ENCODE measurements around the gene HDAC4. TPM values are rescaled to one million over a fixed set of nuclear protein-coding genes. Genes with fewer than 3 reads are reported as not detected.

Gene HDAC4
- total and polyA plus RNA-seq, 9 donors, result 7.0 to 74.0 (median 46.3) TPM

DNA sequence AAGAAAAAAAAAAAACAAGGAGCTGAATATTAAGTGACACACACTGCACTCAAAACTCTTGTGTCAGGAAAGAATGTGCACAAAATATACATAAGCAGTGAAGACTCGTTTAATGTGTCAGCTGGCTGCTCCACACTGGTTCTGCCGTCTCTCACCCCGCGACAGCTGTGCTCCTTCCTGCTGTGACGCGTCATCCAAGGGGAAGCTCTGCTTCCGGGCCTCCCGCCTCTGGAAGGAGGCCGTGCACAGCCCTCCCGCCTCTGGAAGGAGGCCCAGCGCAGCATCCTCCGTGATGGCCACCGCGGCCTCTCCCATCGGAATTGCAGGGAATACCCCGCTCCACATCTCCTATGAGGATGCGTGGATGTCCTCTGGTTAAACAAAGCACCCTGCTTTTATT is 151.0 kb downstream of the HDAC4 start:
- intact Hi-C loops (cut with DNase I), result no loop called here
- DNase-seq, result peak; percentile 65 to 74 (median 71)
- H3K9me3 ChIP-seq, result no peaks in the 10 kb centered on the region
- no peak for TF ChIP-seq EP300 (IDR thresholded peaks at IDR 0.05)
- TF ChIP-seq POLR2A (IDR thresholded peaks at IDR 0.05), result no peak
- TF ChIP-seq, protein P1, sequence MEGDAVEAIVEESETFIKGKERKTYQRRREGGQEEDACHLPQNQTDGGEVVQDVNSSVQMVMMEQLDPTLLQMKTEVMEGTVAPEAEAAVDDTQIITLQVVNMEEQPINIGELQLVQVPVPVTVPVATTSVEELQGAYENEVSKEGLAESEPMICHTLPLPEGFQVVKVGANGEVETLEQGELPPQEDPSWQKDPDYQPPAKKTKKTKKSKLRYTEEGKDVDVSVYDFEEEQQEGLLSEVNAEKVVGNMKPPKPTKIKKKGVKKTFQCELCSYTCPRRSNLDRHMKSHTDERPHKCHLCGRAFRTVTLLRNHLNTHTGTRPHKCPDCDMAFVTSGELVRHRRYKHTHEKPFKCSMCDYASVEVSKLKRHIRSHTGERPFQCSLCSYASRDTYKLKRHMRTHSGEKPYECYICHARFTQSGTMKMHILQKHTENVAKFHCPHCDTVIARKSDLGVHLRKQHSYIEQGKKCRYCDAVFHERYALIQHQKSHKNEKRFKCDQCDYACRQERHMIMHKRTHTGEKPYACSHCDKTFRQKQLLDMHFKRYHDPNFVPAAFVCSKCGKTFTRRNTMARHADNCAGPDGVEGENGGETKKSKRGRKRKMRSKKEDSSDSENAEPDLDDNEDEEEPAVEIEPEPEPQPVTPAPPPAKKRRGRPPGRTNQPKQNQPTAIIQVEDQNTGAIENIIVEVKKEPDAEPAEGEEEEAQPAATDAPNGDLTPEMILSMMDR (IDR thresholded peaks at IDR 0.05), result no peak
- H3K27me3 ChIP-seq, result no peaks in the 10 kb centered on the region
- no peak overlapping the region for H3K27ac ChIP-seq
- H3K36me3 ChIP-seq, result no peaks in the 10 kb centered on the region
- H3K4me3 ChIP-seq, result no peak overlapping the region
- peaks cover 16% of the 10 kb centered on the region for H3K4me1 ChIP-seq (ENCODE audit: insufficient read depth)
- 11 to 26% (median 14%) methylated on average over 17 of the region's 17 CpGs for WGBS, 3 donors

DNA sequence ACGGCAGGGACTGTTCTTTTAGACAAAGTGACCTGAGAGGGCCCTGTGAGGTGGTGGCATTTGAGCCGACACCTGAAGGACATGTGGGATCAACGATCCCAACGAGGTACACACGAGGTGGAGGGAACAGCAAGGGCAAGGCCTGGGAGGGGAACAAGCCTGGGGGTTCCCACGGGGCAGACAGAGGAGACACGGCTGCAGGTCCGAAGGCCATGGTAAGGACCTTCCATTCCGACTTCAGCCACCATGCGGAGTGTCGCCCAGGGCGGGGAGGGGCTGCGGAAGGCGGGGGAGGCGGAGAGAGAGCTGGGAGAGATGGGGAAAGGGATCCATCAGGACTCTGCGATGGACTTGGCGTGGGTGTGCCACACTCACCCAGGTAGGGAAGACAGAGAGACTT is 151.8 kb downstream of the HDAC4 start:
- Histone ChIP-seq H3K4me3 (no peak overlapping the region), H3K9me3 (no peaks in the 10 kb centered on the region), H3K4me1 (ENCODE audit: insufficient read depth) (peaks cover 19% of the 10 kb centered on the region), H3K27me3 (no peaks in the 10 kb centered on the region), H3K27ac (no peak overlapping the region), H3K36me3 (no peaks in the 10 kb centered on the region)
- no peak for TF ChIP-seq EP300 (IDR thresholded peaks at IDR 0.05)
- TF ChIP-seq POLR2A (IDR thresholded peaks at IDR 0.05), result no peak
- TF ChIP-seq, protein P1 (IDR thresholded peaks at IDR 0.05), result no peak
- intact Hi-C loops (cut with DNase I), result no loop called here
- peak in 2 of 5 donors; percentile 17 to 30 for DNase-seq
- 84 to 90% (median 87%) methylated on average over 17 of the region's 17 CpGs for WGBS, 3 donors

DNA sequence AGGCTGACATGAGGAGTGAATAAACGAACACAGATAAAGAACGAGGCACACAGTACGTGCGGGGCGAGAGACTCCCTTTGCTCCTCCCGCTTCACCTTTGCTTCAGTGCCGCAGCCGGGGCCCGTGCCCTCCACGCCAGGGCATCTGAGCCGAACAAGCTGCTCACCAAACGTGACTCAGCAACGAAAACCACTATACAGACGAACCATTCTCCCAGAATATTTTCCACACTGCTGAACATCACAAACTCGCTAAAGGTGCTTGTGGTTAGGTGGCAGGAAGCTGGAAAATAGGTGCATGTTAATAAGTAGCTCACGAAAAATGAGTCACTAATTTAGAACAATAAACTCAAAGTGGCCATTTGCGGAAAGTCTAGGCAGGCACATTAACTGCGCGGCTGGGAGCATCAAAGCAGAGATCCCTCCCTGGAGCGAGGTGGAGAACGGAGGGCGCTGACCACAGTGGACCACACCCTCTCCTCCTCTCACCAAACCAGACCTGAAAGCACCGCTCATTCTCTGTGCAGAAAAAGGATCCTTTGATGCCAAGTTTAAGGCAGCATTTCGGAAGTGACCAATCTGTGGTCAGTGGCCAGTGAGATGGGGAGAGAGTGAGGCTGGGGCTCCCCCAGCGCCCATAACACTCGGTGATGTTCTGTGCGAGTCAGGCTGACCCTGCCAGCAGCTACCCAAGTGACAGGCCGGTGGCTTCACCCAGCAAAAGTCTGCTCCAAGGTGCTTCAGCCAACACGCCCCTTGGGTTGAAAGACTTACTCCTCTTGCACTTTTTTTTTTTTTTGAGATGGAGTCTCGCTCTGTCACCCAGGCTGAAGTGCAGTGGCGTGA is 153.2 kb downstream of the HDAC4 start:
- Histone ChIP-seq H3K27me3 (no peaks in the 10 kb centered on the region), H3K4me1 (ENCODE audit: insufficient read depth) (peaks cover 18% of the 10 kb centered on the region), H3K4me3 (no peak overlapping the region), H3K27ac (no peak overlapping the region), H3K36me3 (no peaks in the 10 kb centered on the region), H3K9me3 (no peaks in the 10 kb centered on the region)
- WGBS, 3 donors, result 93 to 94% (median 94%) methylated on average over 31 of the region's 31 CpGs
- DNase-seq, result peak in 2 of 5 donors; percentile 12 to 14
- no peak for TF ChIP-seq POLR2A (IDR thresholded peaks at IDR 0.05)
- TF ChIP-seq EP300 (IDR thresholded peaks at IDR 0.05), result no peak
- intact Hi-C loops (cut with DNase I), result no loop called here

DNA sequence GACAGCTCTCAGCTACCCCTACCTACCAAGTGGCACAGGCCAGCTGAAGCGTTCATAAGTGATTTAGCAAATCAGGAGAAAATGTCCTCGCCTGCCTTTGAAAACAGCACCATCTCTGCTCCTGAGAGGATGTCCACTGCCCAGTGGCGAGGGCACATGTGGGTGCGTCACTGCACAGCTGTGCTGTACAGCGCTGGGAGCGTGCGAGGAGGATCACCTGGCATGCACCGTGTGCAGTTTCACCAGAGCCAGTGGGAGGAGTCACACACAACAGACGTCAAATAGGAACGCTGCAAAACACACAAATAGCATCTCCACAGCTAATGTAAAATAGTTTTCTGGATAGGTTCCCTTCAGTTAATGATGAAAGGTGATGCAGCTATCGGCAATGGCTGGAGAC is 154.1 kb downstream of the HDAC4 start:
- DNase-seq, result peak in 2 of 5 donors; percentile 15 to 19
- WGBS, 3 donors, result 84 to 92% (median 88%) methylated on average over 11 of the region's 11 CpGs
- no peaks in the 10 kb centered on the region for H3K9me3 ChIP-seq
- peaks cover 12% of the 10 kb centered on the region for H3K4me1 ChIP-seq (ENCODE audit: insufficient read depth)
- H3K36me3 ChIP-seq, result no peaks in the 10 kb centered on the region
- TF ChIP-seq EP300 (IDR thresholded peaks at IDR 0.05) (no peak), POLR2A (IDR thresholded peaks at IDR 0.05) (no peak)
- TF ChIP-seq, protein P1 (IDR thresholded peaks at IDR 0.05), result no peak
- intact Hi-C loops (cut with DNase I), result no loop called here
- H3K27me3 ChIP-seq, result no peaks in the 10 kb centered on the region
- H3K27ac ChIP-seq, result no peak overlapping the region
- H3K4me3 ChIP-seq, result no peak overlapping the region
